ENCODE data around the gene KCNIP3. TPM values are rescaled to one million over a fixed set of nuclear protein-coding genes. Genes with fewer than 3 reads are reported as not detected.

Gene KCNIP3
- total RNA-seq, 2 donors from 2014 or later: 1.6 to 2.9 TPM

DNA sequence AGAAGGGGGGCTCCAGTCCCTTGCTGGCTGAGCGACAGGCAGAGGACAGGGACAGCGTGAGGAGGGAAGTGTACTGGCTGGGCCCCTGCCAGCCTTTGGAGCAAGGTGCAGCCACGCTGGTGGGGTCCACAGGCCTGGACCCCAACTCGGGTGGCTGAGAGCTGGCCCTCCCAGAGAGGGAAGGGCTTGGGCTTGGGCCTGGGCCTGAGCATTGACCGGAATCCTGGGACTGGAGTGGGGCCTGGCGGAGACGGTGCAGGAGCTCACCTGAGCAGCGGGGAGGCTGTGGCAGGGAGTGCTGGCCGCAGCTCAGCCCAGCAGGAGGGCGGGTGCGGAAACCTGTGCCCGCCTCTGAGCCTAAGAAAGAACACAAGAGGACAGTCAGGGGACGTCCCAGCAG is 27.9 kb downstream of the KCNIP3 start:
- no peak for ATAC-seq
- no peaks in the 10 kb centered on the region for H3K36me3 ChIP-seq (replicated peaks in 1 of 2; ENCODE audit: insufficient read depth in 1 of 2, low read depth in 2 of 2)
- intact Hi-C loops (cut with DNase I): no loop called here
- no peaks in the 10 kb centered on the region for H3K27me3 ChIP-seq
- WGBS, 2 donors: 84 to 91% methylated on average over 13 of the region's 13 CpGs
- no peak for TF ChIP-seq POLR2A (IDR thresholded peaks at IDR 0.05)
- TF ChIP-seq, protein P1, sequence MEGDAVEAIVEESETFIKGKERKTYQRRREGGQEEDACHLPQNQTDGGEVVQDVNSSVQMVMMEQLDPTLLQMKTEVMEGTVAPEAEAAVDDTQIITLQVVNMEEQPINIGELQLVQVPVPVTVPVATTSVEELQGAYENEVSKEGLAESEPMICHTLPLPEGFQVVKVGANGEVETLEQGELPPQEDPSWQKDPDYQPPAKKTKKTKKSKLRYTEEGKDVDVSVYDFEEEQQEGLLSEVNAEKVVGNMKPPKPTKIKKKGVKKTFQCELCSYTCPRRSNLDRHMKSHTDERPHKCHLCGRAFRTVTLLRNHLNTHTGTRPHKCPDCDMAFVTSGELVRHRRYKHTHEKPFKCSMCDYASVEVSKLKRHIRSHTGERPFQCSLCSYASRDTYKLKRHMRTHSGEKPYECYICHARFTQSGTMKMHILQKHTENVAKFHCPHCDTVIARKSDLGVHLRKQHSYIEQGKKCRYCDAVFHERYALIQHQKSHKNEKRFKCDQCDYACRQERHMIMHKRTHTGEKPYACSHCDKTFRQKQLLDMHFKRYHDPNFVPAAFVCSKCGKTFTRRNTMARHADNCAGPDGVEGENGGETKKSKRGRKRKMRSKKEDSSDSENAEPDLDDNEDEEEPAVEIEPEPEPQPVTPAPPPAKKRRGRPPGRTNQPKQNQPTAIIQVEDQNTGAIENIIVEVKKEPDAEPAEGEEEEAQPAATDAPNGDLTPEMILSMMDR (IDR thresholded peaks at IDR 0.05): no peak
- no peaks in the 10 kb centered on the region for H3K9me3 ChIP-seq
- no peak for DNase-seq
- H3K4me1 ChIP-seq: no peaks in the 10 kb centered on the region
- no peak overlapping the region for H3K4me3 ChIP-seq
- no peak overlapping the region for H3K27ac ChIP-seq

DNA sequence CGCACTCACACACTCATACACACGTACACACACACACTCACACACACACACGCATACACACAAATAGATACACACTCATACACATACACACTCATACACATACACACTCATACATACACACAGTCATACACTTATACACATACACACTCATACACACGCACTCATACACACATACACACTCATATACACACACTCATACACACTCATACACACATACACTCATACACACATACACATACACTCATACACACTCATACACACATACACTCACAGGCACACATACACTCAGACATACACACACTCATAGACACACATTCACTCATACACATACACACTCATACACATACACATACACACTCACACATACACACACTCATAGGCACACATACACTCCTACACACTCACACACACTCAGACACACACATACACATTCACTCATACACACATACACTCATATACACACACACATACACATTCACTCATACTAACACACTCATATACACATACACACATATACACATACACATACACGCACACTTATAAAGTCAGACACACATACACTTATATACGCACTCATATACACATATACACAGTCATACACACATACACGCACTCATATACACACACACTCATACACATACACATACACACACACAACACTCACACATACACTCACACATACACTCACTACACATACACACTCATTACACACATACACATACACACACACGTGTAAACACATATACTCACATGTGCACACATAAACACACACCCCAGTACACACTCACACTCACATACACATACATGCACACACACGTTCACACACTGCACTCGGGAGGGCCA is 28.7 kb downstream of the KCNIP3 start:
- WGBS, 2 donors: 90 to 91% methylated on average over 10 of the region's 10 CpGs
- H3K36me3 ChIP-seq (replicated peaks in 1 of 2; ENCODE audit: insufficient read depth in 1 of 2, low read depth in 2 of 2): no peaks in the 10 kb centered on the region
- peaks cover 5% of the 10 kb centered on the region for H3K4me1 ChIP-seq
- intact Hi-C loops (cut with DNase I): no loop called here
- no peak for TF ChIP-seq POLR2A (IDR thresholded peaks at IDR 0.05)
- TF ChIP-seq, protein P1 (IDR thresholded peaks at IDR 0.05): peak in 1 of 7 experiments; percentile 10
- H3K9me3 ChIP-seq: no peaks in the 10 kb centered on the region
- no peak overlapping the region for H3K4me3 ChIP-seq
- DNase-seq (no peak), ATAC-seq (no peak)
- no peaks in the 10 kb centered on the region for H3K27me3 ChIP-seq
- no peak overlapping the region for H3K27ac ChIP-seq

DNA sequence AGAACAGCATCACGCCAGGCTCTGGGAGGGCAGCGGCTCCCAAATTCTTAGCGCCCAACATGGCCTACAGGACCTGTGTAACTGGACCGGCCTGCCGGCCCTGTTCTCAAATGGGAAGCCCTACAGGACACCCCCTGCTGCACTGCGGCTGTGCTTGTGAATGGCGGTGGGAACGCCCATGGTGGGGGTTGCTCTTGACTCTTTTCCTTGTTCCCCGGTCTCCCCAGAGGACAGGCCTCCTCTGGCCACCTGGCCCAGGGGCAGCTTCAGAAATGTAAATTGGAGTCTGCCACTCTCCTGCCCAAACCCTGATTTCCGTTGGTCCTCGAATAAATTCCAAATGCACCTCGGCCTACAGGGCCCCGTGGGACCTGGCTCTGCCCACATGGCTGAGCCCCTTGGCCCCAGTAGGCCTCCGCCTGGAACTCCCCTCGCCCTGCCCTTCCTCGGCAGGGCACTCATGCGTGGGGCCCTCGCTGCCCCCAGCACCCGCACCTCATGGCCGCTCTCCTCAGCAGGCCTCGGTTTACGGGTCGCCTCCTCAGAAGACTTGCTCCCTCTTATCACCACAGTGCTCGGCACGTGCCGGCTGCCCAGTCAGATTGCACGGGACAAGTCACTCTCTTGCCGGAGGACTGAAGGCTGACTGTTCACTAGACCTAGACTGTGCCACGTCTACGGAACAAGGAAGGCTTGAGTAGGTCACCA is 29.4 kb downstream of the KCNIP3 start:
- no peak for DNase-seq
- Histone ChIP-seq H3K36me3 (replicated peaks in 1 of 2; ENCODE audit: insufficient read depth in 1 of 2, low read depth in 2 of 2) (no peaks in the 10 kb centered on the region), H3K27ac (no peak overlapping the region), H3K27me3 (no peaks in the 10 kb centered on the region), H3K9me3 (no peaks in the 10 kb centered on the region), H3K4me1 (peaks cover 5% of the 10 kb centered on the region), H3K4me3 (no peak overlapping the region)
- no peak for ATAC-seq
- intact Hi-C loops (cut with DNase I): no loop called here
- TF ChIP-seq, protein P1 (IDR thresholded peaks at IDR 0.05): no peak
- no peak for TF ChIP-seq POLR2A (IDR thresholded peaks at IDR 0.05)
- WGBS, 2 donors: 93 to 95% methylated on average over 6 to 30 of the region's 30 CpGs

DNA sequence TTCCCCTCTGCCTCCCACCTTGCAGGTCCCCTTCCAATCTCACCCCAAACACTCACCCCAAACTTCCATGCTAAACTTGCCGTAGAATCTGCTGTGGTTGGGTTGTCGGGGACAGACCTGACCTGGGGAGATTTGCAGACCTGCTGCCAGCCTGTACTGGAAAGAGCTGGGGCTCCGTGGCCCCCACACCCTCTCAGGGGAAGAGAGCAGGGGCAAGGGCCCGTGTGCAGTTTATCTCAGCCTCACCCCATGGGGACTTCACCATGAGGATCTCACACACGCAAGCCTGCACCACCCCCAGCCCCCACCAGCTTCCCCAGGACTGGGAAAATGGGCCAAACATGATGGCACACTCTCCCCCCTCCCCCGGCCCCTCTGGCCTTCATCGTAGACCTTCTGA is 30.7 kb downstream of the KCNIP3 start:
- 75 to 90% methylated on average over 2 to 7 of the region's 7 CpGs for WGBS, 2 donors
- H3K4me1 ChIP-seq: peaks cover 5% of the 10 kb centered on the region
- ATAC-seq (no peak), DNase-seq (no peak)
- no peak overlapping the region for H3K4me3 ChIP-seq
- no peaks in the 10 kb centered on the region for H3K27me3 ChIP-seq
- H3K27ac ChIP-seq: no peak overlapping the region
- TF ChIP-seq, protein P1 (IDR thresholded peaks at IDR 0.05): no peak
- no peak for TF ChIP-seq POLR2A (IDR thresholded peaks at IDR 0.05)
- intact Hi-C loops (cut with DNase I): no loop called here
- no peaks in the 10 kb centered on the region for H3K36me3 ChIP-seq (replicated peaks in 1 of 2; ENCODE audit: insufficient read depth in 1 of 2, low read depth in 2 of 2)
- H3K9me3 ChIP-seq: no peaks in the 10 kb centered on the region

Data from body of pancreas (tissue), 4 donors.